ENCODE measurements around the gene TMEM92.
"Not testable (repeated sequence)": the region's sequence is repeated elsewhere in the genome, so short reads cannot be mapped to it uniquely, and the experiment has no call there.

Gene TMEM92

DNA sequence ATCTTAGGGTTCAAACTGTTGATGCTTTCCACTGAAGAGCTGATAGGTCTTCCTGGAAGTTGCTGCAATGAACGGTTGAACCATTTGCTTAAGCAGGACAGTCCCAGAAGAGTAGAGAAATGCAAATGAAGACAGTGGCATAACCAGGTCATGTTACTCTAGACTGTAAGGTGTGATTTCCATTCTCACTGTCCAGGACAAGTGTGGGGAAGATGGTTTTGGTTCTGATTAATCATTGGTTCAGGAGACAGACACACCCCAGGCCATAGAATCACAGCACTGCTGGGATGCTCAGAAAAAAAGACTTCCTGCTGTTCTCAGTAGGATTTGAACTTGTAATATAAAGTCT lies 36.8 kb downstream of the TMEM92 start:
- Histone ChIP-seq H3K27ac (ENCODE audit: low read depth in 2 of 2, low read length in 2 of 2) (no peak overlapping the region), H3K9ac (ENCODE audit: low read depth in 1 of 2, low read length in 2 of 2) (no peak overlapping the region), H3K27me3 (ENCODE audit: control insufficient read depth in 2 of 2, insufficient read depth in 2 of 2, low read length in 2 of 2) (peaks cover 0 to 4% of the 10 kb centered on the region in 2 donors)

DNA sequence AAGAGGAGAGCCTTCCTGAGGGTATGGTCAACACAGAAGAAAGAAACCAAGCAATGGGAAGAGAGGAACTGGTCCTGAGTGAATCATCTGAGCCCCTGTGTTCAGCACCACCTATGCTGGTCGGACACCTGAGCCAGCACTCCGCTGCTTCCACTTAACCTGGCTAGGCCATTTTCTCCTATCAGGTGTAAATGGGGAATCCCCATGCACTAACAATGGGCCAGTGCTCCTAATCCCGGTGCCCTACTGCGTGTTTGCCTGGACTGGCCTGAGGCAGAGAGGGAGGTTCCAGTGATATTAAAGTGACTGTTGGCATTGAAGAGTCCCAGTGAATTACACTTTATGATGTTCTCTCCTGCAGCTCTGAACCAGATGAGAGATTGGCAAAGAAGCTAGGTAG lies 37.2 kb downstream of the TMEM92 start:
- H3K27ac ChIP-seq (ENCODE audit: low read depth in 2 of 2, low read length in 2 of 2) = no peak overlapping the region
- H3K36me3 ChIP-seq (ENCODE audit: control insufficient read depth in 2 of 2, insufficient read depth in 2 of 2, low read length in 2 of 2) = no peaks in the 10 kb centered on the region
- H3K9ac ChIP-seq (ENCODE audit: low read depth in 1 of 2, low read length in 2 of 2) = no peak overlapping the region
- H3K27me3 ChIP-seq (ENCODE audit: control insufficient read depth in 2 of 2, insufficient read depth in 2 of 2, low read length in 2 of 2) = peaks cover 0 to 4% of the 10 kb centered on the region in 2 donors
- peaks cover 0 to 3% of the 10 kb centered on the region in 2 donors for H3K4me1 ChIP-seq (ENCODE audit: control insufficient read depth in 2 of 2, insufficient read depth in 2 of 2, low read length in 2 of 2)
- H3K9me3 ChIP-seq (ENCODE audit: control insufficient read depth in 2 of 2, low read length in 2 of 2) = no peaks in the 10 kb centered on the region
- no peak overlapping the region for H3K4me3 ChIP-seq (ENCODE audit: low read length in 2 of 2)

More for the DNA sequence above, 36.8 kb downstream of the TMEM92 start:
- H3K36me3 ChIP-seq (ENCODE audit: control insufficient read depth in 2 of 2, insufficient read depth in 2 of 2, low read length in 2 of 2) = no peaks in the 10 kb centered on the region
- no peak overlapping the region for H3K4me3 ChIP-seq (ENCODE audit: low read length in 2 of 2)
- H3K9me3 ChIP-seq (ENCODE audit: control insufficient read depth in 2 of 2, low read length in 2 of 2) = no peaks in the 10 kb centered on the region
- peaks cover 0 to 3% of the 10 kb centered on the region in 2 donors for H3K4me1 ChIP-seq (ENCODE audit: control insufficient read depth in 2 of 2, insufficient read depth in 2 of 2, low read length in 2 of 2)

DNA sequence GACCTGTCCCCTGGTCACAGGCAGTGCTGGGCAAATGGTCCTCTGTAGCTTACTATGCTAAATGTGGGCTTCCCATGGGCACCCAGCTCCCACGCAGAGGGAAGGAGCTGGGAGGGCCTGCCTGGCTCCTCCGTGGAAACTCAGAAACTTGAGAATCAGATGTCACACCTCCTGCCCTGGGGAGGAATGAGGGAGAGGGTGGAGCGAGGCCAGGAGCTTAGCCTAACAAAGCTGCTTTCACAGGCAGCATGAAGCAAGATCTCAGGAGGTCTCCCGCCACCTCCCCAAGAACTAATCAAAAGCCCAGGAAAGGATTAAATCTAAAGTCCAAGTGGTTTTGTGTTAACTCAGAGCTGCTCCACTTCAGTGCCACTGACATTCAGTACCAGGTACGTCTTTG lies 38.0 kb downstream of the TMEM92 start:
- Histone ChIP-seq H3K4me1 (ENCODE audit: control insufficient read depth in 2 of 2, insufficient read depth in 2 of 2, low read length in 2 of 2) (peaks cover 0 to 3% of the 10 kb centered on the region in 2 donors), H3K4me3 (ENCODE audit: low read length in 2 of 2) (no peak overlapping the region), H3K9ac (ENCODE audit: low read depth in 1 of 2, low read length in 2 of 2) (no peak overlapping the region), H3K27me3 (ENCODE audit: control insufficient read depth in 2 of 2, insufficient read depth in 2 of 2, low read length in 2 of 2) (peaks cover 0 to 4% of the 10 kb centered on the region in 2 donors), H3K9me3 (ENCODE audit: control insufficient read depth in 2 of 2, low read length in 2 of 2) (no peaks in the 10 kb centered on the region), H3K27ac (ENCODE audit: low read depth in 2 of 2, low read length in 2 of 2) (no peak overlapping the region), H3K36me3 (ENCODE audit: control insufficient read depth in 2 of 2, insufficient read depth in 2 of 2, low read length in 2 of 2) (no peaks in the 10 kb centered on the region)

DNA sequence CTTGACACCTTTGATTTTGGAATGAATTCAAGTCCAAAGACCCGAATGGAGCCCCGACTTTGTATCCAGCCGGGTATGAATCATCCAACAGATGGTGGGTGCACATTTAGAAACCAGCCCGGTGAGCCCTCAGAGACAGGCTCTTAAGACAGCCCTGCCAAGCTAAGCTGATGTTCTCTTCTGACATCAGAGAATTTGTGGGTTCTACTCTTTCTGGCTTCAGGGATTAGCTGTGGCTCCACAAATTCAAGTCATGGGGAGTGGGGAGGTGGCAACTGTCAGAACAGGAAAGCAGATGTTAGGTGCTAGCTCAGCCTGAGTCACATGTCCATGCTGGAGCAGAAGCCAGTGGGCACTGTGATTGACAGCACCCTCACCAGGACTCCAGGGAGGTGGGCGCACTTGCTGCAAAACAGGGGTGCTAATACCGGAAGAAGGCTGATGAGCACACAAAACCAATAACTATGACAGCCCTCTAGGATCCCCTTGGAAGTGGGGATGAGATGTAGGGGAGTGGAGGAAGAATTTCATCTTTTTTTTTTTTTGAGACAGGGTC lies 40.3 kb downstream of the TMEM92 start:
- H3K9me3 ChIP-seq (ENCODE audit: control insufficient read depth in 2 of 2, low read length in 2 of 2) = no peaks in the 10 kb centered on the region
- no peaks in the 10 kb centered on the region for H3K36me3 ChIP-seq (ENCODE audit: control insufficient read depth in 2 of 2, insufficient read depth in 2 of 2, low read length in 2 of 2)
- H3K27me3 ChIP-seq (ENCODE audit: control insufficient read depth in 2 of 2, insufficient read depth in 2 of 2, low read length in 2 of 2) = peaks cover 0 to 4% of the 10 kb centered on the region in 2 donors
- H3K4me3 ChIP-seq (ENCODE audit: low read length in 2 of 2) = no peak overlapping the region
- H3K4me1 ChIP-seq (ENCODE audit: control insufficient read depth in 2 of 2, insufficient read depth in 2 of 2, low read length in 2 of 2) = no peaks in the 10 kb centered on the region
- no peak overlapping the region for H3K9ac ChIP-seq (ENCODE audit: low read depth in 1 of 2, low read length in 2 of 2)
- no peak overlapping the region for H3K27ac ChIP-seq (ENCODE audit: low read depth in 2 of 2, low read length in 2 of 2)

DNA sequence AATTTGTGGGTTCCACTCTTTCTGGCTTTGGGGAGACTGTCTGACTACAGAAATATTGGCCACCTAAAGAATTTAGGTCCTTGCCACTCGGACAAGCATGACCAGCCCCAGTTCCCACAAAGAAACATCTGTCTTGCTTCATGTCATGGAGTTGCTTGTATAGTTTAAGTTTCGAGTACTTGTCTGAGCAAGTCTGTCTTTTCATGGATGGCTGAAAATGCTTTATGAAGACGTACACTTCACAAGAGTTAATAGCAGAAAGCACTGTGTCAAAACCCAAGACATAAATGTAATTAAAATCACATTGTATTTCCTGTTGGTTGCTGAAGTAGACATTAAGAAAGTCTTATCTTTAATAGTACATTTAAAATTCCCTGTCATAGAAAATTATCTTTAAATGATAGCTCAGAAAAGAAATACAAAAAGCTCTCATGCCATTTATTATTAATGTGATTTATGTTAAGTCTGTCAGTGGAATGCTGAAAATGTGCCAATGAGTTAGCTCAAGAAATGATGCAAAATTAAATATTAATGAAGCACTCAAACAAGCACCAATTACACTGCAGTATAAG lies 41.8 kb downstream of the TMEM92 start:
- H3K9ac ChIP-seq (ENCODE audit: low read depth in 1 of 2, low read length in 2 of 2) = no peak overlapping the region
- H3K36me3 ChIP-seq (ENCODE audit: control insufficient read depth in 2 of 2, insufficient read depth in 2 of 2, low read length in 2 of 2) = no peaks in the 10 kb centered on the region
- H3K4me1 ChIP-seq (ENCODE audit: control insufficient read depth in 2 of 2, insufficient read depth in 2 of 2, low read length in 2 of 2) = no peaks in the 10 kb centered on the region
- peaks cover 0 to 4% of the 10 kb centered on the region in 2 donors for H3K27me3 ChIP-seq (ENCODE audit: control insufficient read depth in 2 of 2, insufficient read depth in 2 of 2, low read length in 2 of 2)
- no peaks in the 10 kb centered on the region for H3K9me3 ChIP-seq (ENCODE audit: control insufficient read depth in 2 of 2, low read length in 2 of 2)
- no peak overlapping the region for H3K27ac ChIP-seq (ENCODE audit: low read depth in 2 of 2, low read length in 2 of 2)
- H3K4me3 ChIP-seq (ENCODE audit: low read length in 2 of 2) = no peak overlapping the region

DNA sequence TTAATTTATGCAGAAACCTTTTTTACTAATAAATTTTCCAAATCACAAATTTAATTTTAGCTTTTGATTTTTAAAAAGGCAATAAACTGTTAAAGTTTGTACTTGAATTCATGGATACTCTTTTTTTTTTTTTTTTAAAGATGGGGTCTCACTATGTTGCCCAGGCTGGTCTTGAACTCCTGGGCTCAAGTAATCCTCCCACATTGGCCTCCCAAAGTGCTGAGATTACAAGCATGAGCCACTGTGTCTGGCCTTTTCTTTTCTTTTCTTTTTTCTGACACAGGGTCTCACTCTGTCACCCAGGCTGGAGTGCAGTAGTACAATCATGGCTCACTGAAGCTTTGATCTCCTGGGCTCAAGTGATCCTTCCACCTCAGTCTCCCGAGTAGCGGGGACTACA lies 42.4 kb downstream of the TMEM92 start:
- H3K27ac ChIP-seq (ENCODE audit: low read depth in 2 of 2, low read length in 2 of 2); H3K36me3 ChIP-seq (ENCODE audit: control insufficient read depth in 2 of 2, insufficient read depth in 2 of 2, low read length in 2 of 2); H3K9me3 ChIP-seq (ENCODE audit: control insufficient read depth in 2 of 2, low read length in 2 of 2); H3K9ac ChIP-seq (ENCODE audit: low read depth in 1 of 2, low read length in 2 of 2); H3K4me3 ChIP-seq (ENCODE audit: low read length in 2 of 2); H3K27me3 ChIP-seq (ENCODE audit: control insufficient read depth in 2 of 2, insufficient read depth in 2 of 2, low read length in 2 of 2); H3K4me1 ChIP-seq (ENCODE audit: control insufficient read depth in 2 of 2, insufficient read depth in 2 of 2, low read length in 2 of 2): not testable (repeated sequence)

DNA sequence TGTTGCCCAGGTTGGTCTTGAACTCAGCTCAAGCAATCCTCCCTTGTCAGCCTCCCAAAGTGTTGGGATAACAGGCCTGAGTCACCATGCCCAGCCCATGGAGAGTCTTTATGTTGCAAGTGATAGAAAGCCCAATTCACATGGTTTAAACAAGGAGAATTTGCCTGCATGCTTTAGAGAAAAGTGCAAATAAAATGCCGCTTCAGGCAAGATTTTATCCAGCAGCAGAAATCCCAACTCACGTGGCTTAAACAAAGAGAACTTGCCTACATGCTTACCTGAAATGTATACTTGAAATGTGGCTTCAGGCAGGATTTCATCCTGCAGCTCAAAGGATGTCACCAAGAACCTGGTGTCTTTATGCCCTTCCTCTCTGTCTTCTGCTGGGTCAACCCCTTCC lies 42.9 kb downstream of the TMEM92 start:
- H3K36me3 ChIP-seq (ENCODE audit: control insufficient read depth in 2 of 2, insufficient read depth in 2 of 2, low read length in 2 of 2) = no peaks in the 10 kb centered on the region
- H3K27me3 ChIP-seq (ENCODE audit: control insufficient read depth in 2 of 2, insufficient read depth in 2 of 2, low read length in 2 of 2) = peaks cover 0 to 4% of the 10 kb centered on the region in 2 donors
- no peaks in the 10 kb centered on the region for H3K4me1 ChIP-seq (ENCODE audit: control insufficient read depth in 2 of 2, insufficient read depth in 2 of 2, low read length in 2 of 2)
- no peak overlapping the region for H3K27ac ChIP-seq (ENCODE audit: low read depth in 2 of 2, low read length in 2 of 2)
- H3K4me3 ChIP-seq (ENCODE audit: low read length in 2 of 2) = no peak overlapping the region
- no peaks in the 10 kb centered on the region for H3K9me3 ChIP-seq (ENCODE audit: control insufficient read depth in 2 of 2, low read length in 2 of 2)
- no peak overlapping the region for H3K9ac ChIP-seq (ENCODE audit: low read depth in 1 of 2, low read length in 2 of 2)

DNA sequence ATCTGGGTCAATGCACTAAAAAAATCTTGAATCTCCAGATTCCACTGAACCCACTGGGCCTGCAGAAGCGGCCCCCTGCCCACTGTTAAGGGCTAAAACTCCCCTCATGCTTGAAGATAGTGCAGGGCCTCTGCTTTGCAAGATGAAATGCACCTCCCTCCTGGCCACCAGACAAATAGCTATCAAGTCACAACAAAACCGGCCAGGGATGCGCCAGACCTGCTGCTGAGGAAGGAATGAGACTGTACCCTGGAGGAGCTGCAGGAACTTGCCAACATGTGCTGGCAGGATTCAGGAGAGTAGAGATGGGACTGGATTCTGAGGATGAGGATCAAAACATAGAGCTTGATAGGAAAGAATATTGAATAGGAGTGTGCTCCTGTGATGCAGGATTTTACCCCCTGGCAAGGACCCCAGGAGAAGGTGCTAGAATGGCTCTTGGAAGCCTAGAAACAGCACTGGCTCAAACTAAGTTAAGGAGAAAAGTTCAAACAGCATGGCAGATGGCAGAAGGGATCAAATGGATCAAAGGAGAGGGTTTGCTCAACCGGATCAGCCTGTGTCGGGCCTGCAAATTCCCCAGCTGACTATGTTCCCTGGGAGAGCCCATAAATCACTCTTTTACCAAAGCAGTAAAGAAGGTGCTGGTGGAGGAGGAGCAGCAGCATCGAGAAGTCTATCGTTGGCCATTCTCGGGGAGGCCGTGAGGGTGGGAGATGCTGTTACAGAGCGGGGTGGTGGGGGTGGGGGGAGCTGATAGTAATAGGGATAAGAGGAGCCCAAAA lies 44.4 kb downstream of the TMEM92 start:
- H3K9me3 ChIP-seq (ENCODE audit: control insufficient read depth in 2 of 2, low read length in 2 of 2) = no peaks in the 10 kb centered on the region
- H3K4me3 ChIP-seq (ENCODE audit: low read length in 2 of 2) = no peak overlapping the region
- H3K9ac ChIP-seq (ENCODE audit: low read depth in 1 of 2, low read length in 2 of 2) = no peak overlapping the region
- no peaks in the 10 kb centered on the region for H3K4me1 ChIP-seq (ENCODE audit: control insufficient read depth in 2 of 2, insufficient read depth in 2 of 2, low read length in 2 of 2)
- H3K36me3 ChIP-seq (ENCODE audit: control insufficient read depth in 2 of 2, insufficient read depth in 2 of 2, low read length in 2 of 2) = no peaks in the 10 kb centered on the region
- H3K27me3 ChIP-seq (ENCODE audit: control insufficient read depth in 2 of 2, insufficient read depth in 2 of 2, low read length in 2 of 2) = no peaks in the 10 kb centered on the region
- H3K27ac ChIP-seq (ENCODE audit: low read depth in 2 of 2, low read length in 2 of 2) = no peak overlapping the region

DNA sequence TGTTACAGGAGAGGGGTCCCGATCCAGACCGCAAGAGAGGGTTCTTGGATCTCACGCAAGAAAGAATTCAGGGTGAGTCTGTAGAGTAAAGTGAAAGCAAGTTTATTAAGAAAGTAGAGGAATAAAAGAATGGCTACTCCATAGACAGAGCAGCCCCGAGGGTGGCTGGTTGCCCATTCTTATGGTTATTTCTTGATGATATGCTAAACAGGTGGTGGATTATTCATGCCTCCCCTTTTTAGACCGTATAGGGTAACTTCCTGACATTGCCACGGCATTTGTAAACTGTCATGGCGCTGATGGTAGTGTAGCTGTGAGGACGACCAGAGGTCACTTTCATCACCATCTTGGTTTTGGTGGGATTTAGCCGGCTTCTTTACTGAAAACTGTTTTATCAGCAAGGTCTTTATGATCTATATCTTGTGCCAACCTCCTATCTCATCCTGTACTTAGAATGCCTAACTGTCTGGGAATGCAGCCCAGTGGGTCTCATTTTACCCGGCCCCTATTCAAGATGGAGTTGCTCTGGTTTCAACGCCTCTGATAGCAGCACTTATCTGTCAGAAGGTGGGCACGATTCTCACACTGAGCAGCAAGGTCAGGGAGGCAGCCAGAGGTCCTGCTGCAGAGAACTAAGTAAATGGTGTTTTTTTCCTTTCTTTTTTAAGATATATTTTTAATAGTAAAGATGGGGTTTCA lies 45.2 kb downstream of the TMEM92 start:
- no peak overlapping the region for H3K9ac ChIP-seq (ENCODE audit: low read depth in 1 of 2, low read length in 2 of 2)
- no peak overlapping the region for H3K4me3 ChIP-seq (ENCODE audit: low read length in 2 of 2)
- no peaks in the 10 kb centered on the region for H3K36me3 ChIP-seq (ENCODE audit: control insufficient read depth in 2 of 2, insufficient read depth in 2 of 2, low read length in 2 of 2)
- no peak overlapping the region for H3K27ac ChIP-seq (ENCODE audit: low read depth in 2 of 2, low read length in 2 of 2)
- no peaks in the 10 kb centered on the region for H3K9me3 ChIP-seq (ENCODE audit: control insufficient read depth in 2 of 2, low read length in 2 of 2)
- H3K4me1 ChIP-seq (ENCODE audit: control insufficient read depth in 2 of 2, insufficient read depth in 2 of 2, low read length in 2 of 2) = no peaks in the 10 kb centered on the region
- H3K27me3 ChIP-seq (ENCODE audit: control insufficient read depth in 2 of 2, insufficient read depth in 2 of 2, low read length in 2 of 2) = no peaks in the 10 kb centered on the region

DNA sequence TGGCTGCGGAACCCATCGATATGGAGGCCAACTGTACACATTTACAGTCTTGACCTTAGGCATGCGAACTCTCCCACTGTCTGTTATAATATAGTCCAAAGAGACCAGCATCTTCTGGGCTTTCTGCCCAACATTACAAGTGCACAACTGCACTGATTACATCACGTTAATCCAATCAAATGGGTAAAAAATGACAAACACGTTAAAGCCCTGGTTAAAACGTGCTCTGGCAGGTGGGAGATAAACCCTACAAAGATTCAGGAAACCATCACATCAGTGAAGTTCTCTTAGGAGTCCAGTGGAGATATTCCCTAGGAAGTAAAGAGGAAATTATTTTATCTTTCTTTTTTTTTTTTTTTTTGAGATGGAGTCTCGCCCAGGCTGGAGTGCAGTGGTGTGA lies 48.0 kb downstream of the TMEM92 start:
- Histone ChIP-seq H3K9me3 (ENCODE audit: control insufficient read depth in 2 of 2, low read length in 2 of 2) (no peaks in the 10 kb centered on the region), H3K4me3 (ENCODE audit: low read length in 2 of 2) (no peak overlapping the region), H3K27me3 (ENCODE audit: control insufficient read depth in 2 of 2, insufficient read depth in 2 of 2, low read length in 2 of 2) (no peaks in the 10 kb centered on the region), H3K4me1 (ENCODE audit: control insufficient read depth in 2 of 2, insufficient read depth in 2 of 2, low read length in 2 of 2) (no peaks in the 10 kb centered on the region), H3K9ac (ENCODE audit: low read depth in 1 of 2, low read length in 2 of 2) (no peak overlapping the region), H3K27ac (ENCODE audit: low read depth in 2 of 2, low read length in 2 of 2) (no peak overlapping the region), H3K36me3 (ENCODE audit: control insufficient read depth in 2 of 2, insufficient read depth in 2 of 2, low read length in 2 of 2) (no peaks in the 10 kb centered on the region)
